GM12878 (cell line): ENCODE data around the gene CHP2. TPM values are rescaled to one million over a fixed set of nuclear protein-coding genes. Genes with fewer than 3 reads are reported as not detected.

ENCODE experiments used
- ATAC-seq: fragments of 200-7000 bp; cut with Tn5 transposase; 3 replicates; pipeline ENCODE4 v1.9.1; 2020; ENCODE audit warnings: mild to moderate bottlenecking, moderate library complexity
- BruUV-seq: library from RNA; stranded (reverse); fragments of 400-500 nt; replicated peaks from 2 replicates; lab custom pipeline; 2021; lab: Mats Ljungman, UMichigan
- CTCF ChIA-PET: fragments of 300-600 bp; sonication (Branson Sonifier 250); formaldehyde crosslinking; extraction: SDS; loops from one replicate; lab custom pipeline; 2021; ENCODE audit warnings: inconsistent platforms; lab: Yijun Ruan, JAX
- POLR2A ChIA-PET: fragments of 350-600 bp; formaldehyde crosslinking; extraction: SDS; loops from one replicate; lab custom pipeline; 2021; ENCODE audit warnings: inconsistent platforms; lab: Charles Lee
- RAD21 ChIA-PET: fragments of 300-600 bp; sonication (Branson Sonifier 250); formaldehyde crosslinking; loops from one replicate; lab custom pipeline; 2023; ENCODE audit warnings: antibody characterized with exemption; ENCODE audit not compliant: unreplicated experiment; lab: Charles Lee
- SMC1A ChIA-PET: fragments of 300-600 bp; sonication (Branson Sonifier 250); formaldehyde crosslinking; loops from one replicate; lab custom pipeline; 2023; ENCODE audit not compliant: unreplicated experiment, uncharacterized antibody; lab: Charles Lee
- DNase-seq: peaks from one replicate; pipeline ENCODE4 v3.0.0-alpha.2; 2011; ENCODE audit warnings: low read depth, low spot score
- FAIRE-seq: peaks from 3 replicates; lab custom pipeline; 2011; peaks lifted over from hg19 to GRCh38; lab: Jason Lieb, UNC
- H2AFZ ChIP-seq: 2 replicates; pipeline ENCODE4 v1.6.0; 2011; ENCODE audit warnings: low read depth, low read length, control low read depth; ENCODE audit not compliant: control insufficient read depth
- H3K27ac ChIP-seq: 2 replicates; pipeline ENCODE4 v1.5.1; 2011; ENCODE audit warnings: control low read depth; ENCODE audit not compliant: control insufficient read depth, insufficient read depth
- H3K27me3 ChIP-seq, 2 experiments: replicated peaks in 1 of 2; 2 replicates each; pipeline versions ENCODE4 v1.6.0 to v1.6.1; 2011; ENCODE audit warnings: low read length in 1 of 2; ENCODE audit not compliant: control insufficient read depth in 2 of 2, insufficient read depth in 2 of 2
- H3K36me3 ChIP-seq, 2 experiments: 2 replicates each; pipeline ENCODE4 v1.5.1; 2011; ENCODE audit warnings: low read length in 1 of 2; ENCODE audit not compliant: control insufficient read depth in 2 of 2, insufficient read depth in 2 of 2
- H3K4me1 ChIP-seq: 2 replicates; pipeline ENCODE4 v1.6.1; 2011; ENCODE audit warnings: mild to moderate bottlenecking, low read length, moderate library complexity, mixed read lengths; ENCODE audit not compliant: control insufficient read depth, insufficient read depth
- H3K4me2 ChIP-seq: 2 replicates; pipeline ENCODE4 v1.6.0; 2011; ENCODE audit warnings: control low read depth; ENCODE audit not compliant: control insufficient read depth, insufficient read depth
- H3K4me3 ChIP-seq: fragments of 200-600 bp; sonication (generic); 2 replicates; pipeline ENCODE4 v1.5.1; 2016
- H3K79me2 ChIP-seq: 2 replicates; pipeline ENCODE4 v1.6.0; 2011; ENCODE audit warnings: low read length; ENCODE audit not compliant: control insufficient read depth, insufficient read depth
- H3K9ac ChIP-seq: 2 replicates; pipeline ENCODE4 v1.8.0; 2011; ENCODE audit warnings: low read length, control low read depth, mixed read lengths; ENCODE audit not compliant: control insufficient read depth, insufficient read depth
- H3K9me3 ChIP-seq: replicated peaks from 3 replicates; pipeline ENCODE4 v1.5.1; 2011; ENCODE audit warnings: mild to moderate bottlenecking, low read length; ENCODE audit not compliant: control insufficient read depth, insufficient read depth
- H4K20me1 ChIP-seq: 2 replicates; pipeline ENCODE4 v1.6.0; 2011; ENCODE audit not compliant: control insufficient read depth, insufficient read depth
- CBX3 ChIP-seq: fragments of 200-600 bp; sonication (generic); IDR thresholded peaks from 2 replicates; pipeline ENCODE4 v1.6.1; 2016; ENCODE audit warnings: low read depth, borderline replicate concordance
- CEBPZ ChIP-seq: fragments of 150-350 bp; IDR thresholded peaks from 2 replicates; pipeline ENCODE4 v1.6.1; 2016; ENCODE audit warnings: low read depth, low read length
- DPF2 ChIP-seq: fragments of 450-650 bp; IDR thresholded peaks from 2 replicates; pipeline ENCODE4 v1.6.1; 2017; ENCODE audit warnings: mild to moderate bottlenecking
- ETV6 ChIP-seq, 2 experiments: fragments of 450-650 bp in 1 of 2; IDR thresholded peaks in 1 of 2; conservative IDR thresholded peaks in 1 of 2; 2 replicates each; pipeline ENCODE4 v1.6.1; 2014; ENCODE audit warnings: antibody characterized with exemption in 1 of 2, borderline replicate concordance in 1 of 2, low read depth in 1 of 2, mild to moderate bottlenecking in 1 of 2, moderate library complexity in 1 of 2
- EZH2 ChIP-seq: IDR thresholded peaks from 2 replicates; pipeline ENCODE4 v1.6.1; 2012; ENCODE audit warnings: low read depth, mild to moderate bottlenecking, control low read depth, inconsistent platforms, low read length, borderline replicate concordance; ENCODE audit not compliant: control insufficient read depth
- MTA2 ChIP-seq: fragments of 450-650 bp; IDR thresholded peaks from 2 replicates; pipeline ENCODE4 v1.6.1; 2016; ENCODE audit warnings: low read depth, mild to moderate bottlenecking, moderate library complexity
- RCOR1 ChIP-seq: conservative IDR thresholded peaks from 2 replicates; pipeline ENCODE4 v1.6.1; 2012; ENCODE audit warnings: low read depth, low read length, improper control_type of control experiment
- SP1 ChIP-seq: IDR thresholded peaks from one replicate; pipeline ENCODE4 v1.6.1; 2011; ENCODE audit warnings: low read depth, low read length
- TARDBP ChIP-seq: IDR thresholded peaks from 2 replicates; pipeline ENCODE4 v1.6.1; 2016; ENCODE audit warnings: borderline replicate concordance
- TCF3 ChIP-seq: IDR thresholded peaks from 2 replicates; pipeline ENCODE4 v1.6.1; 2012; ENCODE audit warnings: low read depth, mild to moderate bottlenecking, low read length, borderline replicate concordance; ENCODE audit not compliant: insufficient read depth
- YBX1 ChIP-seq: fragments of 450-650 bp; IDR thresholded peaks from 2 replicates; pipeline ENCODE4 v1.6.1; 2016; ENCODE audit warnings: antibody characterized with exemption
- YY1 ChIP-seq: IDR thresholded peaks from 2 replicates; pipeline ENCODE4 v1.6.1; 2011; ENCODE audit warnings: low read depth, mild to moderate bottlenecking, low read length
- ZBED1 ChIP-seq: IDR thresholded peaks from 2 replicates; pipeline ENCODE4 v1.6.1; 2016; ENCODE audit warnings: borderline replicate concordance
- WGBS: methylation state at CpG from one replicate; pipeline ENCODE4 v1.1.6; 2016; ENCODE audit warnings: low lambda C conversion rate; ENCODE audit not compliant: insufficient replicate concordance, insufficient coverage; ENCODE audit errors: missing lambda C conversion rate; 5-methylcytosine and 5-hydroxymethylcytosine counted together
- in situ Hi-C: fragments of 300-500 bp; cut with MboI; formaldehyde crosslinking; loops from 9 replicates; pipeline ENCODE4 v1.14.3; 2018; ENCODE audit warnings: mixed read lengths
- intact Hi-C: fragments of 100-400 bp; cut with micrococcal nuclease; formaldehyde crosslinking; loops from one replicate; pipeline ENCODE4 v1.14.2; 2022; ENCODE audit not compliant: unreplicated experiment
- polyA plus RNA-seq, 11 experiments: library from polyadenylated mRNA; depleted of rRNA in 4 of 11; unstranded in 6 of 11; stranded (reverse) in 5 of 11; fragments of >200 nt; fragmentation: Nextera tagmentation in 4 of 11; fragmentation: Illumina TruSeq in 1 of 11; extraction: Ambion mirVana in 4 of 11; extraction: Trizol in 1 of 11; gene quantifications; 1 replicate in 1 of 11; 2 replicates in 10 of 11; pipeline versions ENCODE4 v1.2.1 to v1.2.3, GENCODE V29; 2011 to 2016; ENCODE audit warnings: inconsistent platforms in 2 of 11, missing spikeins in 2 of 11, low read depth in 1 of 11
- total RNA-seq, 4 experiments: library from RNA; depleted of rRNA in 3 of 4; stranded (reverse); fragments of >200 nt in 3 of 4; fragmentation: Illumina TruSeq in 1 of 4; extraction: Trizol in 1 of 4; gene quantifications; 2 replicates each; pipeline versions ENCODE4 v1.2.1 to v1.2.3, GENCODE V29; 2013 to 2021
- TF ChIP-seq, protein P1 (sequence below): fragments of 450-650 bp; IDR thresholded peaks from 2 replicates; pipeline ENCODE4 v1.6.1; 2017; ENCODE audit warnings: mild to moderate bottlenecking

Gene CHP2
- total and polyA plus RNA-seq, 10 of the 15 experiments (the other 5 are each of a cell fraction or from before 2014, with no cell fraction given): not detected

- TF ChIP-seq SP1 (no peak), YBX1 (no peak), ETV6 (conservative IDR thresholded peaks at IDR 0.05 in 1 of 2, IDR thresholded peaks at IDR 0.05 in 1 of 2; ENCODE audit: borderline replicate concordance in 1 of 2, low read depth in 1 of 2) (no peak), TARDBP (no peak), RCOR1 (no peak), CEBPZ (no peak), MTA2 (no peak), CBX3 (no peak), EZH2 (no peak), YY1 (no peak), TCF3 (no peak), ZBED1 (no peak), DPF2 (no peak)
- TF ChIP-seq, protein P1, sequence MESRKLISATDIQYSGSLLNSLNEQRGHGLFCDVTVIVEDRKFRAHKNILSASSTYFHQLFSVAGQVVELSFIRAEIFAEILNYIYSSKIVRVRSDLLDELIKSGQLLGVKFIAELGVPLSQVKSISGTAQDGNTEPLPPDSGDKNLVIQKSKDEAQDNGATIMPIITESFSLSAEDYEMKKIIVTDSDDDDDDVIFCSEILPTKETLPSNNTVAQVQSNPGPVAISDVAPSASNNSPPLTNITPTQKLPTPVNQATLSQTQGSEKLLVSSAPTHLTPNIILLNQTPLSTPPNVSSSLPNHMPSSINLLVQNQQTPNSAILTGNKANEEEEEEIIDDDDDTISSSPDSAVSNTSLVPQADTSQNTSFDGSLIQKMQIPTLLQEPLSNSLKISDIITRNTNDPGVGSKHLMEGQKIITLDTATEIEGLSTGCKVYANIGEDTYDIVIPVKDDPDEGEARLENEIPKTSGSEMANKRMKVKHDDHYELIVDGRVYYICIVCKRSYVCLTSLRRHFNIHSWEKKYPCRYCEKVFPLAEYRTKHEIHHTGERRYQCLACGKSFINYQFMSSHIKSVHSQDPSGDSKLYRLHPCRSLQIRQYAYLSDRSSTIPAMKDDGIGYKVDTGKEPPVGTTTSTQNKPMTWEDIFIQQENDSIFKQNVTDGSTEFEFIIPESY: no peak
- TF ChIP-seq, all 136 proteins: peak for 0
- Histone ChIP-seq H2AFZ (no peak overlapping the region), H3K27me3 (peaks cover 0 to 10% of the 10 kb centered on the region in 2 experiments), H3K27ac (no peak overlapping the region), H3K4me1 (no peaks in the 10 kb centered on the region), H3K36me3 (no peaks in the 10 kb centered on the region), H3K9ac (no peak overlapping the region), H3K79me2 (no peaks in the 10 kb centered on the region), H3K9me3 (no peaks in the 10 kb centered on the region), H4K20me1 (no peaks in the 10 kb centered on the region), H3K4me3 (no peak overlapping the region), H3K4me2 (no peak overlapping the region)
- WGBS: 47% methylated on average over 9 of the region's 15 CpGs
- RAD21 ChIA-PET: no interaction called here
- POLR2A ChIA-PET: no interaction called here
- intact Hi-C loops: no loop called here
- FAIRE-seq: no peak
- no peak for ATAC-seq
- no TSS peak for BruUV-seq
- SMC1A ChIA-PET: no interaction called here
- CTCF ChIA-PET: no interaction called here
- in situ Hi-C loops: no loop called here
- no peak for DNase-seq
Observed at GRCh38 chr16:23755484-23755809, 621 bp downstream of the CHP2 start.
